HUDEP-2 (cell line): ENCODE data around the gene BAZ2A.
"Not testable (repeated sequence)": the region's sequence is repeated elsewhere in the genome, so short reads cannot be mapped to it uniquely, and the experiment has no call there.

ENCODE experiments used
- DNase-seq, 76 experiments: peaks; one replicate each; lab custom pipeline; 2025; ENCODE audit not compliant: unreplicated experiment in 76 of 76; lab: John Stamatoyannopoulos, UW

Gene BAZ2A

DNA sequence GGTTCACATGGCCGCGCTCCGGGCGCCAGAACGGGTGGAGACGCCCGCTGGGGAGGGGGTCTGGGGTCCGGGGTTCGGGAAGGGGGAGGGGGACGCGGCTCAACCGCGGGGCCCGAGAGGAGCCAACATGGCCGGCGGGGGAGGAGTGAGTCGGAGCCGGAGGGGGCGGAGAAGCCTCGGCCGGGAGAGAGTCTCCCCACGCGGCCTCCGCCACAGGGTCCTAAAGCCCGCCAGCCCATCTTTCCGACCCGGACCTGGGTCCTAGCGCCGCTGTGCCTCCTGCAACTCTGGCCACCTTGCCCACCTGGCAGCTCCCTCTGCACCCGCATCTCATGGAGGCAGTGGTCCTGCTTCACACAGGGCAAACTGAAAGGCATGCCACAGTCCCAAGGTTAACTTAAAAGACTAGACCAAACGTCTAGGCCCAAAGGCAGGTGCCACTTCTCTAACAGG is at the start of gene BAZ2A:
BAZ2A (minus strand) TSS at position 147 of the 453 bp plus-strand sequence. CDS start 12,796 bp downstream, outside the sequence.
- peak in 70 of 76 experiments; percentile 6 to 84 (median 61) for DNase-seq

DNA sequence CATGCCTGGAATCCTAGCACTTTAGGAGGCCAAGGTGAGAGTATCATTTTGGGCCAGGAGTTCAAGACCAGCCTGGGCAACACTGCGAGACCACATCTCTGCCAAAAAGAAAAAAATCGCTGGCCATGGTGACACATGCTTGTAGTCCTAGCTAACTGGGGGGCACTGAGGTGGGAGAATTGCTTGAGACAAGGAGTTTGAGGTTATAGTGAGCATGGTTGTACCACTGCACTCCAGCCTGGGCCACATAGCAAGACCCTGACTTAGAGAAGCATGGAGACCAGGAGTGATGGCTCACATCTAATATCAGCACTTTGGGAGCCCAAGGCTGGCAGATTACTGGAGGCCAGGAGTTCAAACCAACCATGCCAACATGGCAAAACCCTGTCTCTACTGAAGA is 48.7 kb upstream of the BAZ2A start:
- no peak for DNase-seq

- no peak for DNase-seq
Measured at GRCh38 chr12:56677680-56678079, 47.6 kb upstream of the BAZ2A start.

- no peak for DNase-seq
Measured at GRCh38 chr12:56676851-56677580, 46.9 kb upstream of the BAZ2A start.

- no peak for DNase-seq
Measured at GRCh38 chr12:56671608-56672007, 41.5 kb upstream of the BAZ2A start.

DNA sequence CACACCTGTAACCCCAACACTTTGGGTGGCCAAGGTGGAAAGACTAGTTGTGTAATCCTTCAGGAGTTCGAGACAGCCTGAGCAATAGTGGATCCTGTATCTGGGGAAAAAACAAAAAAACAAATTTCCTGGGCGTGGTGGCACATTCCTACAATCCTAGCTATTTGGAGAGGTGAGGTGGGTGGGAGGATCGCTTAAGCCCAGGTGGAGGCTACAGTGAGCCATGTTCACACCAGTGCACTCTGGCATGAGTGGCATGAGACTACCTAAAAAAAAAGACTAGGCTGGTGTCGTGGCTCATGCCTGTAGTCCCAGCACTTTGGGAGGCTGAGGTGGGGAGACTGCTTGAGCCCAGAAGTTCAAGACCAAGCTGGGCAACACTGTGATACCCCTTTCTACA is 40.7 kb upstream of the BAZ2A start:
- DNase-seq = no peak

GRCh38 chr12:56668197-56668457 is 38.0 kb upstream of the BAZ2A start:
- no peak for DNase-seq

DNA sequence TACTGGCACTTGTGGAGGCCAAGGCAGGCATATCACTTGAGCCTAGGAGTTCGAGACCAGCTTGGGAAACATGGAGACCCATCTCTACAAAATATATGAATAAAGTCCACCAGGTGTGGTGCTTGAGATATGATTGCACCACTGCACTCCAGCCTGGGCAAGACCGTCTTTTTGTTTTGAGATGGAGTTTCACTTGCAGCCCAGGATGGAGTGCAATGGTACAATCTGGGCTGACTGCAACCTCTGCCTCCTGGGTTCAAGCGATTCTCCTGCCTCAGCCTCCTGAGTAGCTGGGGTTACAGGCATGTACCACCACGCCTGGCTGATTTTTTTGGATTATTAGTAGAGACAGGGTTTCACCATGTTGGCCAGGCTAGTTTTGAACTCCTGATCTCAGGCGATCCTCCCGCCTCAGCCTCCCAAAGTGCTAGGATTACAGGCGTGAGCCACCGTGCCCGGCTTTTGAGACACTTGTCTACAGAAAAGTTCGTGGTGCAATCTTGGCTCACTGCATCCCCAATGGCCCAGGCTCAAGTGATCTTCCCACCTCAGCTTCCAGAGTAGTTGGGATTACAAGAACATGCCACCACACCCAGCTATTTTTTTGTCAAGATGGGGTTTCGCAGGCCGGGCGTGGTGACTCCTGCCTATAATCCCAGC is 32.0 kb upstream of the BAZ2A start:
- DNase-seq = no peak

DNA sequence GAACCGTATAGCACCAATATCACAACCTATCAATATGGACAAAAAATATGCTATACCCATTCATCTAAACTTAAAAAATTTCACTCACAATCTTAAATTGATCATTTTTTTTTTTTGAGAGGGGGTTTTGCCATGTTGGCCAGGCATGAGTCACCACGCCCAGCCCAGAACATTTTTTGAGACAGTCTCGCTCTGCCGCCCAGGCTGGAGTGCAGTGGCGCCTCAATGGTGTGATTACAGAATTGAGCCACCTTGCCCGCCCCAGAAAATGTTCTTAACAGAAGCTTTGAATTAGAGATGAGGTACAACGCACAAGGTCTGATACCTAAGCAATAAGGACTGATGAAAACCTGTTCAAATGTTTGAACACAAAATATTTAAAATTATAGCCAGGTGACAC is 31.4 kb upstream of the BAZ2A start:
- DNase-seq = peak in 1 of 76 experiments; percentile 28

GRCh38 chr12:56658921-56659320 is 28.8 kb upstream of the BAZ2A start:
- DNase-seq = no peak

- DNase-seq = no peak
Measured at GRCh38 chr12:56657416-56658379, 27.6 kb upstream of the BAZ2A start.

DNA sequence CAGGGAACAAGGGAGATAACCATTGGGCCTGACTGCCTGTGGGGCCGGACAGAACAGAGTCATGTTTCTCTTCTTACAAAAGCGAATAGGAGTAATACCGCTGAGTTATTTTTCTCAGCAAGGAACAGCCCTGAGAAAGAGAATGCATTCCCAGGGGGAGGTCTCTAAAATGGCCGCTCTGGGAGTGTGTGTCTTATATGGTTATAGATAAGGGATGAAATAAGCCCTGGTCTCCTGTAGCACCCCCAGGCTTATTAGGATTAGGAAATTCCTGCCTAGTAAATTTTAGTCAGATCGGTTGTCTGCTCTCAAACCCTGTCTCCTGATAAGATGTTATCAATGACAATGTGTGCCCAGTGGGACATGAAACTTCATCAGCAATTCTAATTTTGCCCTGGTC is 23.7 kb upstream of the BAZ2A start:
- not testable (repeated sequence) for DNase-seq

GRCh38 chr12:56648023-56648422 is 17.9 kb upstream of the BAZ2A start:
- DNase-seq = not testable (repeated sequence)

GRCh38 chr12:56645717-56646446 is 15.8 kb upstream of the BAZ2A start, which contains the start of gene ATP5F1B:
Gene ATP5F1B (minus strand): TSS chr12:56645984. CDS start chr12:56645963, 21 bp downstream.
- DNase-seq = peak in 75 of 76 experiments; percentile 30 to 100 (median 95)

DNA sequence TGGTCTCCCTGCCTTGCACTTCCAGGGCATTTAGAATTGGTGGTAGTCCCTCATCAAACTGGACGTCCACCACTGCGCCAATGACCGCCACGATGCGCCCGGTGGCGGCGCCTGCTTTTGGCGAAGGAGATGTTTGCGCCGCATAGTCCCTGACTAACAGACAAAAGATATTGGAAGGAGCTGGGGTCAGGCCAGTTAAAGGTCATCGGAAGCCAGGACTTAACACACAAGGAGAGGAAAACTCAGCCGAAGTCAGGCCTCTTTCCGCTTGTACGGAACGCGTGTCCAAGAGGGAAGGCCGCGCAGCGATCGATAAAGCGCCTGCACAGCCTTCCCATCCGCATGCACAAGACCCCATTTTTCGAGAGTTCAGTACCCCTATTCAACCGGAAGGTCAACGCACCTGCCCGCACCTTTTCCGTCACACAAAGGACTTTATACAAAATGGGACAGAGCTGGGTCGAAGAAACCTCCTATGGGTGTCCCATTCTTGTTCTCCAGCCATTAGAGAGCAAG is 15.1 kb upstream of the BAZ2A start:
- DNase-seq = peak in 2 of 76 experiments; percentile 23 to 45

- DNase-seq = no peak
Measured at GRCh38 chr12:56644654-56645053, 14.5 kb upstream of the BAZ2A start.

DNA sequence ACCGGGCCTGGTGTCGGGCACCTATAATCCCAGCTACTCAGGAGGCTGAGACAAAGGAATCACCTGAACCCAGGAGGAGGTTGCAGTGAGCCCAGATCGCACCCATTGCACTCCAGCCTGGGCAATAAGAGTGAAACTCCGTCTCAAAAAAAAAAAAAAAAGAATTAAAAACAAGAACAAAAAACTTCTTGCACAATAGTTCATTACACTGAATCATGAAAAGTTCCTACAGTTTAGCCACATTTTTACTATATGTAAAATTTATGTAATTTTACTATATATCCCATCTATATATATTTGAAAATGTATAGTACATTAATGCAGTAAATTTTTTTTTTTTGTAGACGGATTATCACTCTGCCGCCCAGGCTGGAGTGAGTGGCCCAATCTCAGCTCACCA is 11.1 kb upstream of the BAZ2A start:
- no peak for DNase-seq

DNA sequence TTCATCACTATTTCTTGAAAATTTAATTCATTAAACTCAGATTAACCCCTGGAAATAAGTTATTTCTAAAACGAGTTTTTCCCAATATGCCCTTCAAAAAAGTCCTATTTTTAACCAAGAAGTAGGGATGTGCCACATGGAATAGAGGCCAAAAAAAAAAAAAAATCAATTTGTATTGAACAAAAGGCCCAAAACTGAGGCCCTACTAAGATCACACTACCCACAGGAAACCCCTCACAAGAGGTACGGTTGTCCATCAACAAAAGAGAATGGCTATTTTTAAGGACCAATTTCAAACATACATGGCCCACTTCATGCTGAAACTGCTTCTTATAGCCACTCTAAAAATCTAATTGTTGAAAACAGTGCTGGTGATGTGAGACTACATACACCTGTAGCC is 7.5 kb upstream of the BAZ2A start:
- no peak for DNase-seq

GRCh38 chr12:56636675-56637540 is 6.8 kb upstream of the BAZ2A start:
- DNase-seq = peak; percentile 71 to 99 (median 97)
